Kidney (tissue), 19 donors: ENCODE measurements around the gene U2AF1. TPM values are rescaled to one million over a fixed set of nuclear protein-coding genes. Genes with fewer than 3 reads are reported as not detected.
"Not testable (repeated sequence)": the region's sequence is repeated elsewhere in the genome, so short reads cannot be mapped to it uniquely, and the experiment has no call there.

Source experiments
- DNase-seq, 5 donors: peaks; one replicate each; pipeline ENCODE4 v3.0.0-alpha.2; 2013 to 2020
- FAIRE-seq: peaks from 2 replicates; lab custom pipeline; 2012; peaks lifted over from hg19 to GRCh38; lab: Jason Lieb, UNC
- H3K27ac ChIP-seq, 2 donors: one replicate each; pipeline ENCODE4 v1.7.0; 2013; ENCODE audit warnings: low read depth in 2 of 2, low read length in 2 of 2, inconsistent platforms in 1 of 2
- H3K27me3 ChIP-seq: one replicate; pipeline ENCODE4 v1.7.1; 2013; ENCODE audit warnings: low read length, inconsistent platforms; ENCODE audit not compliant: control insufficient read depth, insufficient read depth
- H3K36me3 ChIP-seq, 3 donors: one replicate each; pipeline versions ENCODE4 v1.7.0 to v1.7.1; 2013; ENCODE audit warnings: low read length in 3 of 3, control low read depth in 1 of 3, inconsistent platforms in 1 of 3; ENCODE audit not compliant: insufficient read depth in 3 of 3, control insufficient read depth in 2 of 3
- H3K4me1 ChIP-seq, 3 donors: one replicate each; pipeline versions ENCODE4 v1.7.0 to v1.7.1; 2013; ENCODE audit warnings: low read length in 3 of 3, inconsistent platforms in 1 of 3, low read depth in 1 of 3; ENCODE audit not compliant: control insufficient read depth in 2 of 3, insufficient read depth in 2 of 3
- H3K4me3 ChIP-seq, 3 donors: one replicate each; pipeline versions ENCODE4 v1.7.0 to v1.8.1; 2013; ENCODE audit warnings: low read length in 3 of 3, control low read depth in 1 of 3, inconsistent platforms in 1 of 3
- H3K9ac ChIP-seq, 3 donors: one replicate each; pipeline versions ENCODE4 v1.7.0 to v1.7.1; 2013; ENCODE audit warnings: low read length in 3 of 3, control low read depth in 1 of 3, inconsistent platforms in 1 of 3
- H3K9me3 ChIP-seq, 3 donors: one replicate each; pipeline versions ENCODE4 v1.7.0 to v1.7.1; 2013; ENCODE audit warnings: low read length in 3 of 3, control low read depth in 1 of 3, inconsistent platforms in 1 of 3; ENCODE audit not compliant: control insufficient read depth in 2 of 3, insufficient read depth in 1 of 3
- intact Hi-C: fragments of 100-400 bp; cut with DNase I; formaldehyde crosslinking; loops from one replicate; pipeline ENCODE4 v1.11.1; 2022
- long read RNA-seq, 10 donors: library from polyadenylated mRNA in 1 of 10; unstranded in 1 of 10; transcript quantifications; one replicate each; pipeline ENCODE4 v2.0.0 and lab custom pipeline, GENCODE V29; 2021 to 2026
- polyA plus RNA-seq: library from polyadenylated mRNA; stranded (reverse); fragments of 350-450 nt; fragmentation: Illumina TruSeq; extraction: RNeasy Lipid Tissue Mini Kit (QIAGEN cat#74804); gene quantifications from one replicate; pipeline ENCODE4 v1.2.3, GENCODE V29; 2014; ENCODE audit warnings: low read depth, low replicate concordance; ENCODE audit not compliant: insufficient read depth
- total RNA-seq: library from RNA; stranded (reverse); fragmentation: NEBNext Ultra II Directional; extraction: Animal tissue kit (Norgen Biotek cat#: 25700); gene quantifications from one replicate; pipeline ENCODE4 v1.2.1, GENCODE V29; 2021
- donor health status: control.
- donor health status: control.
- donor health status: DM: yes; HTN: yes; CAD: no.
- donor health status: Normal renal cell carcinoma (clear cell type).

Gene U2AF1
- total RNA-seq (15.7 TPM), polyA plus RNA-seq (44.7 TPM)
- long read RNA-seq, donor 1, transcript U2AF1-202 (8 exons, 940 nt): minor isoform, 15 of 45 reads
- long read RNA-seq, donor 1, transcript U2AF1-201 (8 exons, 962 nt): major isoform, 29 of 45 reads
- long read RNA-seq, donor 1, partial matches to known transcripts: 0 of 45 reads
- long read RNA-seq, donor 1, other reads (novel, unspliced or antisense): 0 of 45 reads
- long read RNA-seq, donor 2, transcript U2AF1-201 (8 exons, 962 nt): major isoform, 37 of 55 reads
- long read RNA-seq, donor 2, transcript U2AF1-202 (8 exons, 940 nt): minor isoform, 12 of 55 reads
- long read RNA-seq, donor 2, partial matches to known transcripts: 0 of 55 reads
- long read RNA-seq, donor 2, other reads (novel, unspliced or antisense): 0 of 55 reads
- long read RNA-seq, donor 3, transcript U2AF1-202 (8 exons, 940 nt): minor isoform, 22 of 72 reads
- long read RNA-seq, donor 3, transcript U2AF1-201 (8 exons, 962 nt): major isoform, 38 of 72 reads
- long read RNA-seq, donor 3, partial matches to known transcripts: 7 of 72 reads
- long read RNA-seq, donor 3, other reads (novel, unspliced or antisense): 0 of 72 reads
- long read RNA-seq, donor 4, transcript U2AF1-202 (8 exons, 940 nt): minor isoform, 26 of 64 reads
- long read RNA-seq, donor 4, transcript U2AF1-201 (8 exons, 962 nt): major isoform, 38 of 64 reads
- long read RNA-seq, donor 4, partial matches to known transcripts: 0 of 64 reads
- long read RNA-seq, donor 4, other reads (novel, unspliced or antisense): 0 of 64 reads
- long read RNA-seq, donor 5, partial matches to known transcripts: 0 of 4 reads
- long read RNA-seq, donor 5, other reads (novel, unspliced or antisense): 0 of 4 reads
- long read RNA-seq, donor 6, transcript U2AF1-202 (8 exons, 940 nt): minor isoform, 51 of 146 reads
- long read RNA-seq, donor 6, transcript U2AF1-208 (3 exons, 1,676 nt): minor isoform, 7 of 146 reads
- long read RNA-seq, donor 6, transcript U2AF1-201 (8 exons, 962 nt): major isoform, 77 of 146 reads
- long read RNA-seq, donor 6, partial matches to known transcripts: 8 of 146 reads
- long read RNA-seq, donor 6, other reads (novel, unspliced or antisense): 0 of 146 reads
- long read RNA-seq, donor 7, transcript U2AF1-202 (8 exons, 940 nt): minor isoform, 5 of 70 reads
- long read RNA-seq, donor 7, transcript U2AF1-201 (8 exons, 962 nt): major isoform, 44 of 70 reads
- long read RNA-seq, donor 7, partial matches to known transcripts: 1 of 70 reads
- long read RNA-seq, donor 7, other reads (novel, unspliced or antisense): 19 of 70 reads
- long read RNA-seq, donor 8, transcript U2AF1-201 (8 exons, 962 nt): major isoform, 38 of 60 reads
- long read RNA-seq, donor 8, transcript U2AF1-202 (8 exons, 940 nt): minor isoform, 15 of 60 reads
- long read RNA-seq, donor 8, partial matches to known transcripts: 0 of 60 reads
- long read RNA-seq, donor 8, other reads (novel, unspliced or antisense): 0 of 60 reads
- long read RNA-seq, donor 9, transcript U2AF1-202 (8 exons, 940 nt): minor isoform, 14 of 37 reads
- long read RNA-seq, donor 9, transcript U2AF1-201 (8 exons, 962 nt): major isoform, 22 of 37 reads
- long read RNA-seq, donor 9, partial matches to known transcripts: 0 of 37 reads
- long read RNA-seq, donor 9, other reads (novel, unspliced or antisense): 0 of 37 reads
- long read RNA-seq, donor 10, transcript U2AF1-202 (8 exons, 940 nt): minor isoform, 10 of 48 reads
- long read RNA-seq, donor 10, transcript U2AF1-201 (8 exons, 962 nt): major isoform, 29 of 48 reads
- long read RNA-seq, donor 10, partial matches to known transcripts: 6 of 48 reads
- long read RNA-seq, donor 10, other reads (novel, unspliced or antisense): 0 of 48 reads

DNA sequence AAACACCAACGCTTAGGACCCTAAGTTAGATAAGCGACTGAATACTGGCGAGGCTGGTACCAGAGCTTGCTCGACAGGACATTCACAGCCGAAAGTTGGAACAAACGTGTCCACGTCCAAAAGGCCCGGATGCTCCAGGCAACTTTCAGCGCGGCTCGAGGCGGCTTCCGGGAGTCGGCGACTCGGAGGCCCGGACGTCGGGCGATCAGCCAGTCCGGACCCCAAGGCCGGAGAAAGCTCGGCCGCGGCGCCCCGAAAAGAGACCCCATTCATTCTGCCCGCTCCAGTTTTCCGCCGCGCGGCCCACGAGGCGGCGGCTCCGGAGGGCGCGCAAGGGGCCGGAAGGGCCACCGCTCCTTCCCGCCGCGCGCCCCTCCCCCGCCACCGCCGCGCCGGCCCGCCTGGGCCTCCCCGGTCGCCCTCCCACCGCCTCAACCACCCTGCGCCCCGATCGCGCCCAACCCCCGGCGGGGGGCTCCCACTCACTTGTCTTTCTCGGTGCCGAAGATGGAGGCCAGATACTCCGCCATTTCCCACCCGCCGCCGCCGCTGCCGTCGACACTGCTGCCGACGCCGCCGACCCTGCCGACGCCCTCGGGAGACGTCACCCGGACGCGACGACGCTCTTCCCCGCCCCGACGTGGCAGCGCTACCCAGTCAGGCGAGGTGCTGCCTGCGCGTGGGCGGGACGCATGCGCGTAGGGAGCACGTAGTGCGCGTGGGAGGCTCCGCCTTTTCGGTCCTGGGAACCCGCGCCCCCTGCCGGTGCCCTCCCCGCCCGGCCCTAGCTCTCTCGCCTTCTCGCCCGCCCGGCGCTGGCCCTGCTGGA, at the start of gene U2AF1:
U2AF1 (minus strand) TSS at position 606 of the 829 bp plus-strand sequence; CDS start at position 530, 76 bp downstream.
- H3K27me3 ChIP-seq, FAIRE-seq, intact Hi-C loops, H3K4me1 ChIP-seq, H3K9ac ChIP-seq, H3K9me3 ChIP-seq, H3K36me3 ChIP-seq, H3K27ac ChIP-seq: not testable (repeated sequence)
- H3K4me3 ChIP-seq: peak within 1 kb of the TSS in 1 of 3 donors; percentile 49
- DNase-seq: peak in 2 of 5 donors; percentile 30 to 85

- H3K4me3 ChIP-seq, H3K36me3 ChIP-seq, H3K9ac ChIP-seq, H3K9me3 ChIP-seq, H3K27ac ChIP-seq, H3K4me1 ChIP-seq, DNase-seq, FAIRE-seq, H3K27me3 ChIP-seq, intact Hi-C loops: not testable (repeated sequence)
Measured at GRCh38 chr21:43153601-43154000, 46.2 kb upstream of the U2AF1 start.

- H3K9ac ChIP-seq, FAIRE-seq, intact Hi-C loops, H3K4me1 ChIP-seq, H3K4me3 ChIP-seq, DNase-seq, H3K36me3 ChIP-seq, H3K27me3 ChIP-seq, H3K27ac ChIP-seq, H3K9me3 ChIP-seq: not testable (repeated sequence)
Measured at GRCh38 chr21:43149344-43149743, 42.0 kb upstream of the U2AF1 start.

- H3K9ac ChIP-seq, H3K4me3 ChIP-seq, FAIRE-seq, H3K36me3 ChIP-seq, H3K9me3 ChIP-seq, H3K4me1 ChIP-seq, H3K27me3 ChIP-seq, H3K27ac ChIP-seq, DNase-seq, intact Hi-C loops: not testable (repeated sequence)
Measured at GRCh38 chr21:43147999-43148398, 40.6 kb upstream of the U2AF1 start.

DNA sequence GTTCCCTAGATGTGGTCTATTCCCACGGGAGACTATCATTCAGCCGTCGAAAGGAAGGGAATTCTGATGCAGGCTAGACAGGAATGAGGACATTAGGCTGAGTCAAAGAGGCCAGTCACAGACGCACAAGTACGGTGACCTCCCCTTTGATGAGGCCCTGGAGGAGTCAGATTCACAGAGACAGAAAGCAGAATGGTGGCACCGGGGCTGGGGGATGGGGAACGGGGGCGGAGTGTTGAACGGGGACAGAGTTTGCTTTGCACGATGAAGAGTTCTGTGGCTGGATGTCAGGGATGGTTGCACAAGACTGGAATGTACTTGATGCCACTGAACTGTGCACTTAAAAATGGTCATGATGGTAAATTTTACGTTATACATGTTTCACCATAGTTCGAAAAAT, 39.3 kb upstream of the U2AF1 start:
- H3K9ac ChIP-seq, H3K27ac ChIP-seq, H3K4me1 ChIP-seq, H3K9me3 ChIP-seq, FAIRE-seq, intact Hi-C loops, DNase-seq, H3K4me3 ChIP-seq, H3K27me3 ChIP-seq, H3K36me3 ChIP-seq: not testable (repeated sequence)

- H3K9me3 ChIP-seq, FAIRE-seq, H3K27me3 ChIP-seq, DNase-seq, H3K9ac ChIP-seq, H3K27ac ChIP-seq, H3K36me3 ChIP-seq, intact Hi-C loops, H3K4me1 ChIP-seq, H3K4me3 ChIP-seq: not testable (repeated sequence)
Measured at GRCh38 chr21:43141407-43141806, 34.0 kb upstream of the U2AF1 start.
